Panc1 (cell line): ENCODE results near the gene PRR29. TPM values are rescaled to one million over a fixed set of nuclear protein-coding genes. Genes with fewer than 3 reads are reported as not detected.
A peak's percentile ranks its signal among the peaks of the same experiment; 100 is the strongest.

ENCODE experiments used
- ATAC-seq: fragments of 200-7000 bp; cut with Tn5 transposase; 2 replicates; pipeline ENCODE4 v1.9.1; 2020; ENCODE audit warnings: mild to moderate bottlenecking, moderate library complexity
- BruUV-seq: library from RNA; stranded (reverse); fragments of 400-500 nt; replicated peaks from 2 replicates; lab custom pipeline; 2021; lab: Mats Ljungman, UMichigan
- CTCF ChIA-PET: fragments of 300-600 bp; sonication (Branson Sonifier 250); formaldehyde crosslinking; loops from one replicate; lab custom pipeline; 2022; ENCODE audit warnings: antibody characterized with exemption; lab: Charles Lee
- POLR2A ChIA-PET: fragments of 300-600 bp; sonication (Branson Sonifier 250); formaldehyde crosslinking; loops from one replicate; lab custom pipeline; 2022; ENCODE audit warnings: antibody characterized with exemption; lab: Charles Lee
- DNase-seq: peaks from one replicate; pipeline ENCODE4 v3.0.0-alpha.2; 2010; ENCODE audit warnings: low read depth, low spot score
- H3K27ac ChIP-seq: 2 replicates; pipeline ENCODE4 v1.5.1; 2011; ENCODE audit warnings: mild to moderate bottlenecking, low read length, inconsistent platforms
- H3K27me3 ChIP-seq: fragments of 200-500 bp; sonication (Bioruptor generic); 2 replicates; pipeline ENCODE4 v1.6.0; 2014; ENCODE audit warnings: low read length, inconsistent platforms; ENCODE audit not compliant: control insufficient read depth, insufficient read depth
- H3K36me3 ChIP-seq: fragments of 200-500 bp; sonication (Bioruptor generic); 2 replicates; pipeline ENCODE4 v1.5.1; 2014; ENCODE audit warnings: inconsistent platforms, mild to moderate bottlenecking, low read length, moderate library complexity; ENCODE audit not compliant: control insufficient read depth, insufficient read depth
- H3K4me1 ChIP-seq: 2 replicates; pipeline ENCODE4 v1.5.1; 2011; ENCODE audit warnings: inconsistent platforms, mild to moderate bottlenecking, low read length, moderate library complexity; ENCODE audit not compliant: control insufficient read depth, insufficient read depth
- H3K4me3 ChIP-seq, 2 experiments: 2 replicates each; pipeline ENCODE4 v1.5.1; 2011 to 2012; ENCODE audit warnings: low read depth in 2 of 2, low read length in 2 of 2, mild to moderate bottlenecking in 2 of 2, inconsistent platforms in 1 of 2, moderate library complexity in 1 of 2
- H3K9me3 ChIP-seq: fragments of 200-500 bp; sonication (Bioruptor generic); 2 replicates; pipeline ENCODE4 v1.5.1; 2014; ENCODE audit warnings: low read depth, mild to moderate bottlenecking, inconsistent platforms, low read length, moderate library complexity; ENCODE audit not compliant: control insufficient read depth, insufficient read depth
- POLR2AphosphoS5 ChIP-seq: IDR thresholded peaks from 2 replicates; pipeline ENCODE4 v1.6.1; 2012; ENCODE audit warnings: mild to moderate bottlenecking, low read depth, low read length, moderate library complexity
- SIN3A ChIP-seq: IDR thresholded peaks from 2 replicates; pipeline ENCODE4 v1.6.1; 2012; ENCODE audit warnings: low read depth, mild to moderate bottlenecking, low read length, moderate library complexity, borderline replicate concordance; ENCODE audit not compliant: insufficient read depth
- TCF7L2 ChIP-seq: IDR thresholded peaks from 2 replicates; pipeline ENCODE4 v1.6.1; 2011; ENCODE audit warnings: mild to moderate bottlenecking, low read depth, low read length, inconsistent platforms
- in situ Hi-C: cut with HindIII; loops from 2 replicates; pipeline ENCODE4 v1.10.0; 2016; ENCODE audit warnings: low sequenced_read_pairs, low pct_unique_long_range_greater_than_20kb
- intact Hi-C: fragments of 100-400 bp; cut with micrococcal nuclease; formaldehyde crosslinking; loops from one replicate; pipeline ENCODE4 v1.10.0; 2022; ENCODE audit not compliant: unreplicated experiment
- total RNA-seq: library from RNA; stranded (reverse); gene quantifications from one replicate; pipeline ENCODE4 v1.2.1, GENCODE V29; 2021; ENCODE audit not compliant: unreplicated experiment
- TF ChIP-seq, protein P1 (sequence below), 2 experiments: IDR thresholded peaks; 2 replicates each; pipeline ENCODE4 v1.6.1; 2011 to 2012; ENCODE audit warnings: low read depth in 2 of 2, control low read depth in 1 of 2, low read length in 1 of 2, mild to moderate bottlenecking in 1 of 2, moderate library complexity in 1 of 2; ENCODE audit not compliant: insufficient read depth in 1 of 2
- TF ChIP-seq, protein P2 (sequence below): fragments of 450-650 bp; IDR thresholded peaks from 2 replicates; pipeline ENCODE4 v1.5.1; 2017; ENCODE audit warnings: mild to moderate bottlenecking

PRR29 gene
- total RNA-seq, 1 experiment from 2014 or later = 0.10 TPM

DNA sequence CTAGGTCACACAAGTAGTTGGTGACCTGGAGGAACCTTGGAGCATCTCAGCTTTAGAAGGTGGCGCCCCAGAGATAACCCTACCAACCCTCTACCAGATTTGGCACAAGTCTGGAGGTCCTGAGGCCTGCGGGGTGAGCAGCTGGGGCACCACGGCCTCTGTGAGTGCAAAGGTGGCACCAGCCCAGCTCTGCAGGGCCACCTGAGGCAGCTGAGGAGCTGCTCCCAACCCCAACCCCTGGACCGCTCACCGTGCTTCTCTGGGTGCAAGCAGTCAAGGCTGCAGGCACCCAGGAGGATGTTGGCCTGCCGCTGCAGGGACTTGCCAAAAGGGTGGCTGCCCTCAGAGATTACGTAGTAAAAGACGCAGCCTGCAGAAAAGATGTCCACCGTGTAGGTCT is 50.7 kb downstream of the PRR29 start:
- TF ChIP-seq, protein P1, sequence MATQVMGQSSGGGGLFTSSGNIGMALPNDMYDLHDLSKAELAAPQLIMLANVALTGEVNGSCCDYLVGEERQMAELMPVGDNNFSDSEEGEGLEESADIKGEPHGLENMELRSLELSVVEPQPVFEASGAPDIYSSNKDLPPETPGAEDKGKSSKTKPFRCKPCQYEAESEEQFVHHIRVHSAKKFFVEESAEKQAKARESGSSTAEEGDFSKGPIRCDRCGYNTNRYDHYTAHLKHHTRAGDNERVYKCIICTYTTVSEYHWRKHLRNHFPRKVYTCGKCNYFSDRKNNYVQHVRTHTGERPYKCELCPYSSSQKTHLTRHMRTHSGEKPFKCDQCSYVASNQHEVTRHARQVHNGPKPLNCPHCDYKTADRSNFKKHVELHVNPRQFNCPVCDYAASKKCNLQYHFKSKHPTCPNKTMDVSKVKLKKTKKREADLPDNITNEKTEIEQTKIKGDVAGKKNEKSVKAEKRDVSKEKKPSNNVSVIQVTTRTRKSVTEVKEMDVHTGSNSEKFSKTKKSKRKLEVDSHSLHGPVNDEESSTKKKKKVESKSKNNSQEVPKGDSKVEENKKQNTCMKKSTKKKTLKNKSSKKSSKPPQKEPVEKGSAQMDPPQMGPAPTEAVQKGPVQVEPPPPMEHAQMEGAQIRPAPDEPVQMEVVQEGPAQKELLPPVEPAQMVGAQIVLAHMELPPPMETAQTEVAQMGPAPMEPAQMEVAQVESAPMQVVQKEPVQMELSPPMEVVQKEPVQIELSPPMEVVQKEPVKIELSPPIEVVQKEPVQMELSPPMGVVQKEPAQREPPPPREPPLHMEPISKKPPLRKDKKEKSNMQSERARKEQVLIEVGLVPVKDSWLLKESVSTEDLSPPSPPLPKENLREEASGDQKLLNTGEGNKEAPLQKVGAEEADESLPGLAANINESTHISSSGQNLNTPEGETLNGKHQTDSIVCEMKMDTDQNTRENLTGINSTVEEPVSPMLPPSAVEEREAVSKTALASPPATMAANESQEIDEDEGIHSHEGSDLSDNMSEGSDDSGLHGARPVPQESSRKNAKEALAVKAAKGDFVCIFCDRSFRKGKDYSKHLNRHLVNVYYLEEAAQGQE (IDR thresholded peaks at IDR 0.05; ENCODE audit: insufficient read depth in 1 of 2, low read depth in 2 of 2, low read length in 1 of 2) = no peak
- TF ChIP-seq POLR2AphosphoS5 = no peak
- TF ChIP-seq SIN3A = no peak
- TF ChIP-seq TCF7L2 = no peak
- TF ChIP-seq, protein P2, sequence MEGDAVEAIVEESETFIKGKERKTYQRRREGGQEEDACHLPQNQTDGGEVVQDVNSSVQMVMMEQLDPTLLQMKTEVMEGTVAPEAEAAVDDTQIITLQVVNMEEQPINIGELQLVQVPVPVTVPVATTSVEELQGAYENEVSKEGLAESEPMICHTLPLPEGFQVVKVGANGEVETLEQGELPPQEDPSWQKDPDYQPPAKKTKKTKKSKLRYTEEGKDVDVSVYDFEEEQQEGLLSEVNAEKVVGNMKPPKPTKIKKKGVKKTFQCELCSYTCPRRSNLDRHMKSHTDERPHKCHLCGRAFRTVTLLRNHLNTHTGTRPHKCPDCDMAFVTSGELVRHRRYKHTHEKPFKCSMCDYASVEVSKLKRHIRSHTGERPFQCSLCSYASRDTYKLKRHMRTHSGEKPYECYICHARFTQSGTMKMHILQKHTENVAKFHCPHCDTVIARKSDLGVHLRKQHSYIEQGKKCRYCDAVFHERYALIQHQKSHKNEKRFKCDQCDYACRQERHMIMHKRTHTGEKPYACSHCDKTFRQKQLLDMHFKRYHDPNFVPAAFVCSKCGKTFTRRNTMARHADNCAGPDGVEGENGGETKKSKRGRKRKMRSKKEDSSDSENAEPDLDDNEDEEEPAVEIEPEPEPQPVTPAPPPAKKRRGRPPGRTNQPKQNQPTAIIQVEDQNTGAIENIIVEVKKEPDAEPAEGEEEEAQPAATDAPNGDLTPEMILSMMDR = no peak
- Histone ChIP-seq H3K36me3 (peaks cover 3% of the 10 kb centered on the region; the same call in 1 of the 2 replicates), H3K27me3 (no peaks in the 10 kb centered on the region), H3K4me1 (no peaks in the 10 kb centered on the region), H3K4me3 (no peak overlapping the region), H3K27ac (no peak overlapping the region), H3K9me3 (no peaks in the 10 kb centered on the region)
- in situ Hi-C loops = no loop called here
- ChIA-PET CTCF (no interaction called here), POLR2A (no interaction called here)
- no TSS peak for BruUV-seq
- intact Hi-C loops = no loop called here
- ATAC-seq (no peak), DNase-seq (no peak)

DNA sequence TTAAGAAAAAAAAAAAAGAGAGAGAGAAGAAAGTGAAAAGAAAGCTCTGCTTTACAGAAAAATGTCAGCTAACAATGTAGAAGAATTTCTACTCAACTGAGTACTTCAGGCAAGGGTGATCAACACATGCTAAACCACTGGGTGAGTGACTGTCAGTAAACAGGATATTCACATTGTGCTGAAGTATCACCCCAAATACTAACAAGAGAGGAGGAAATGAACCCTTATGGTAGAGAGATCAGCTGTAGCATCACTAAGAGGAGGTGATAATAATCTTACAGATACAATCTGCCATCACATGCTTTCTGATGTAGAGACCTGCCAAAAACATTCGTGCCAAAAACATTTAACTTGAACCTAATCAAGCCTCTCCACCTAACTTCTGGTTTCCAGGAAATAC is 53.0 kb downstream of the PRR29 start:
- Histone ChIP-seq H3K4me3 (no peak overlapping the region), H3K36me3 (peaks cover 3% of the 10 kb centered on the region; the same call in 1 of the 2 replicates), H3K4me1 (no peaks in the 10 kb centered on the region), H3K9me3 (no peaks in the 10 kb centered on the region), H3K27me3 (no peaks in the 10 kb centered on the region), H3K27ac (no peak overlapping the region)
- TF ChIP-seq TCF7L2 (no peak), POLR2AphosphoS5 (no peak), SIN3A (no peak)
- TF ChIP-seq, protein P1 (IDR thresholded peaks at IDR 0.05; ENCODE audit: insufficient read depth in 1 of 2, low read depth in 2 of 2, low read length in 1 of 2) = no peak
- TF ChIP-seq, protein P2 = no peak
- ChIA-PET POLR2A (no interaction called here), CTCF (no interaction called here)
- in situ Hi-C loops = no loop called here
- BruUV-seq = TSS peak; percentile 52
- intact Hi-C loops = no loop called here
- no peak for DNase-seq
- ATAC-seq = no peak
